ENCODE measurements around the gene OSR1. TPM values are rescaled to one million over a fixed set of nuclear protein-coding genes. Genes with fewer than 3 reads are reported as not detected.

The OSR1 gene
- total RNA-seq, 4 donors from 2014 or later: 1.4 to 15.7 (median 3.4) TPM

DNA sequence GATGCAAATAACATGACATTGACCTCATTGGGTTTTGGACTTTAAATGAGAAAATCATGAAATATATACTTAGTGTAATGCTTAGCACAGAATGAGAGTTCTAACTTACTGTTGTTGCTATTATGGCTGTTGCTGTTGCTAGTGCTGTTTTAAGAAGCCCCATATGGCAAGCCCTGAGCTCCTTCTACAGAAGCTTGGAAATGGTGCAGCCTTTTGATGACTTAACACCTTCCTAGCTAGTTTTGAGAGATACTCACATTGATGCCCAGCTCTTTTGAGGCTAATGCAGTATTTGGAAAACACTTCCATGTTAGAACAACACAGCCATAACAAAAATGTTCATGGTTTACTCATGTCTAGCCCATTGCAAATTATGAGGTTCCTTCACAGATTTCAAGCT, 30.9 kb downstream of the OSR1 start:
- TF ChIP-seq EP300 (IDR thresholded peaks at IDR 0.05; ENCODE audit: low read depth) (no peak), CTCF (IDR thresholded peaks at IDR 0.05) (no peak), POLR2A (IDR thresholded peaks at IDR 0.05) (no peak), POLR2AphosphoS5 (IDR thresholded peaks at IDR 0.05) (no peak)
- intact Hi-C loops (cut with DNase I; ENCODE audit: low total_unique reads): no loop called here
- no peaks in the 10 kb centered on the region for H3K9me3 ChIP-seq
- H3K27ac ChIP-seq: no peak overlapping the region
- DNase-seq: no peak
- no peaks in the 10 kb centered on the region for H3K4me1 ChIP-seq
- no peaks in the 10 kb centered on the region for H3K27me3 ChIP-seq
- H3K4me3 ChIP-seq: no peak overlapping the region
- in situ Hi-C loops (cut with MboI; ENCODE audit: low pct_ligation_motif_present in 1 of 4, low pct_unique_long_range_greater_than_20kb in 1 of 4, low sequenced_read_pairs in 3 of 4): no loop called here
- H3K36me3 ChIP-seq: no peaks in the 10 kb centered on the region

DNA sequence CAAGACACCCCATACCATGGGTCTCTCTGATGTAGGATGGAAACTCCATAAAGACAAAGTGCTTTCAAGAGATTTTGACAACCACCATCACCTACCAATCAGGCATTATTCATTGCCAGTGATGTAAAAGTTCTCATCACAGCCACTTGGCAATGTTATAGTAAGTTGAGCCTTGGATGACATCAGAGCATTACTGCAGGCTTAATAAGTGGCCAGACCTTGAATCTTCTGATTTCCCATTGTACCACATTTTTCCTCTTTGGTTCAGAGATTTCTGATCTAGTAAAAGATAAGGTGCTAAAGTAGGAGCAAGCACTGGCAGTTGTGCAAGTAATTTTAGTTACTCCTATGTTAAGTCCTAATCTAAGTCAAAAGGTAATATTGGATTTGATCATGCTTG, 36.5 kb downstream of the OSR1 start:
- DNase-seq: no peak
- Histone ChIP-seq H3K36me3 (no peaks in the 10 kb centered on the region), H3K9me3 (no peaks in the 10 kb centered on the region), H3K4me3 (no peak overlapping the region), H3K27me3 (no peaks in the 10 kb centered on the region), H3K4me1 (peaks cover 0 to 3% (median 0%) of the 10 kb centered on the region in 4 donors), H3K27ac (no peak overlapping the region)
- intact Hi-C loops (cut with DNase I; ENCODE audit: low total_unique reads): no loop called here
- TF ChIP-seq CTCF (IDR thresholded peaks at IDR 0.05): no peak
- no peak for TF ChIP-seq POLR2A (IDR thresholded peaks at IDR 0.05)
- TF ChIP-seq EP300 (IDR thresholded peaks at IDR 0.05; ENCODE audit: low read depth): no peak
- TF ChIP-seq POLR2AphosphoS5 (IDR thresholded peaks at IDR 0.05): no peak
- in situ Hi-C loops (cut with MboI; ENCODE audit: low pct_ligation_motif_present in 1 of 4, low pct_unique_long_range_greater_than_20kb in 1 of 4, low sequenced_read_pairs in 3 of 4): no loop called here

GRCh38 chr2:19320813-19321212, 37.6 kb downstream of the OSR1 start:
- 82 to 93% methylated on average over 1 of the region's 1 CpG for WGBS, 2 donors (ENCODE audit: low coverage in 1 of 2)
- Histone ChIP-seq H3K4me3 (no peak overlapping the region), H3K27me3 (no peaks in the 10 kb centered on the region), H3K9me3 (no peaks in the 10 kb centered on the region), H3K36me3 (no peaks in the 10 kb centered on the region), H3K4me1 (peaks cover 0 to 3% (median 0%) of the 10 kb centered on the region in 4 donors), H3K27ac (no peak overlapping the region)
- TF ChIP-seq CTCF (IDR thresholded peaks at IDR 0.05) (no peak), POLR2AphosphoS5 (IDR thresholded peaks at IDR 0.05) (no peak)
- intact Hi-C loops (cut with DNase I; ENCODE audit: low total_unique reads): no loop called here
- no peak for DNase-seq
- in situ Hi-C loops (cut with MboI; ENCODE audit: low pct_ligation_motif_present in 1 of 4, low pct_unique_long_range_greater_than_20kb in 1 of 4, low sequenced_read_pairs in 3 of 4): no loop called here

DNA sequence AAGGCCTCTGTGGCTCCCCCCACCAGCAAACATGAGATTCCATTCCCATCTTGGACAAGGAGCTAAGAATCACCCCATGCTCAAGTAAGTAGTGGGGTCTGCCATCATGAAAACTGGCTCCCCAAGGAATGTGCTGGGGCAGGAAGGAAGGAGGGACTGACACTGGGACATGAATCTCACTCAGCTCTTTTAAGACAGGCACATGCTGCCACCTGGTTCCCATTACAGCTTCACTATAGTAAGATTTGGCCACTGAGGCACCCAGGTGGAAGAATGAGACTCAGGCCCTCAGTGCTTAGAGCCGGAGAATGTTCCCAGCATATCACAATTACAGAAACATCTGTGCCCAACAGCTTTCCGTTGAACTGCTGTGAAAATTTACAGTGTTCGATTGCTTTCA, 38.7 kb downstream of the OSR1 start:
- Histone ChIP-seq H3K9me3 (no peaks in the 10 kb centered on the region), H3K27ac (no peak overlapping the region), H3K36me3 (no peaks in the 10 kb centered on the region), H3K4me1 (peaks cover 0 to 3% (median 0%) of the 10 kb centered on the region in 4 donors), H3K27me3 (no peaks in the 10 kb centered on the region), H3K4me3 (no peak overlapping the region)
- no peak for TF ChIP-seq EP300 (IDR thresholded peaks at IDR 0.05; ENCODE audit: low read depth)
- TF ChIP-seq POLR2A (IDR thresholded peaks at IDR 0.05): no peak
- no peak for TF ChIP-seq CTCF (IDR thresholded peaks at IDR 0.05)
- TF ChIP-seq POLR2AphosphoS5 (IDR thresholded peaks at IDR 0.05): no peak
- in situ Hi-C loops (cut with MboI; ENCODE audit: low pct_ligation_motif_present in 1 of 4, low pct_unique_long_range_greater_than_20kb in 1 of 4, low sequenced_read_pairs in 3 of 4) (no loop called here), intact Hi-C loops (cut with DNase I; ENCODE audit: low total_unique reads) (no loop called here)
- WGBS, 2 donors (ENCODE audit: low coverage in 1 of 2): 67 to 76% methylated on average over 1 to 3 of the region's 3 CpGs
- no peak for DNase-seq

Data from transverse colon (tissue), 4 donors.